HepG2 (cell line): Measurements from ENCODE around the gene SLC22A23. TPM values are rescaled to one million over a fixed set of nuclear protein-coding genes. Genes with fewer than 3 reads are reported as not detected.
A peak's percentile ranks its signal among the peaks of the same experiment; 100 is the strongest.

Source experiments
- CBX2 ChIP-seq, 2 experiments: fragments of 200-600 bp in 1 of 2; sonication (generic); formaldehyde crosslinking in 1 of 2; IDR thresholded peaks; 2 replicates each; pipeline versions ENCODE4 v1.7.0 to v1.8.1; 2018 to 2022; ENCODE audit warnings: low read depth in 2 of 2, low read length in 1 of 2, mild to moderate bottlenecking in 1 of 2, missing genetic modification reagents in 1 of 2
- JDP2 ChIP-seq: sonication (generic); formaldehyde crosslinking; IDR thresholded peaks from 2 replicates; pipeline ENCODE4 v1.8.1; 2022; ENCODE audit warnings: missing genetic modification reagents, borderline replicate concordance
- KLF9 ChIP-seq: IDR thresholded peaks from 2 replicates; pipeline ENCODE4 v1.6.1; 2016; ENCODE audit warnings: low read depth
- MAFG ChIP-seq: sonication (generic); formaldehyde crosslinking; IDR thresholded peaks from 2 replicates; pipeline ENCODE4 v1.5.1; 2020; ENCODE audit warnings: mild to moderate bottlenecking, missing genetic modification reagents
- MED8 ChIP-seq: sonication (generic); formaldehyde crosslinking; IDR thresholded peaks from 2 replicates; pipeline ENCODE4 v1.8.1; 2023; ENCODE audit warnings: mild to moderate bottlenecking, missing genetic modification reagents; ENCODE audit not compliant: insufficient replicate concordance
- MYC ChIP-seq: sonication (generic); formaldehyde crosslinking; IDR thresholded peaks from 2 replicates; pipeline ENCODE4 v1.9.0; 2021; ENCODE audit warnings: missing genetic modification reagents, borderline replicate concordance
- ONECUT2 ChIP-seq: sonication (generic); formaldehyde crosslinking; IDR thresholded peaks from 2 replicates; pipeline ENCODE4 v1.4.0; 2020; ENCODE audit warnings: missing genetic modification reagents
- PITX1 ChIP-seq: sonication (generic); formaldehyde crosslinking; IDR thresholded peaks from 2 replicates; pipeline ENCODE4 v1.5.1; 2020; ENCODE audit warnings: mild to moderate bottlenecking, missing genetic modification reagents
- POLR2AphosphoS2 ChIP-seq: IDR thresholded peaks from 2 replicates; pipeline ENCODE4 v1.6.1; 2011; ENCODE audit warnings: low read depth, low read length, improper control_type of control experiment
- PPARG ChIP-seq: conservative IDR thresholded peaks from 2 replicates; pipeline ENCODE4 v1.6.1; 2016; ENCODE audit warnings: missing biosample characterization, missing genetic modification reagents
- RFXAP ChIP-seq: sonication (generic); formaldehyde crosslinking; IDR thresholded peaks from 2 replicates; pipeline ENCODE4 v1.4.0; 2020; ENCODE audit warnings: missing genetic modification reagents, borderline replicate concordance
- SRSF1 ChIP-seq: fragments of 200-400 bp; formaldehyde crosslinking; optimal IDR thresholded peaks from 2 replicates; pipeline ENCODE3; 2017; ENCODE audit warnings: mild to moderate bottlenecking, low read depth, low read length, moderate library complexity
- SSRP1 ChIP-seq: IDR thresholded peaks from 2 replicates; pipeline ENCODE4 v1.6.1; 2016; ENCODE audit warnings: control low read depth
- ZNF124 ChIP-seq: sonication (generic); formaldehyde crosslinking; IDR thresholded peaks from 2 replicates; pipeline ENCODE4 v1.4.0; 2020; ENCODE audit warnings: missing genetic modification reagents
- ZNF136 ChIP-seq: sonication (generic); formaldehyde crosslinking; IDR thresholded peaks from 2 replicates; pipeline ENCODE4 v1.8.1; 2022; ENCODE audit warnings: low read depth, mild to moderate bottlenecking, moderate library complexity, missing genetic modification reagents
- ZNF264 ChIP-seq: sonication (generic); formaldehyde crosslinking; IDR thresholded peaks from 2 replicates; pipeline ENCODE4 v1.4.0; 2020; ENCODE audit warnings: missing genetic modification reagents
- ZNF350 ChIP-seq: sonication (generic); formaldehyde crosslinking; IDR thresholded peaks from 2 replicates; pipeline ENCODE4 v1.4.0; 2020; ENCODE audit warnings: mild to moderate bottlenecking, low read depth, missing genetic modification reagents, borderline replicate concordance
- ZNF543 ChIP-seq: sonication (generic); formaldehyde crosslinking; IDR thresholded peaks from 2 replicates; pipeline ENCODE4 v1.4.0; 2020; ENCODE audit warnings: mild to moderate bottlenecking, missing genetic modification reagents
- ZNF7 ChIP-seq: IDR thresholded peaks from 2 replicates; pipeline ENCODE4 v1.6.1; 2016; ENCODE audit warnings: missing biosample characterization, missing genetic modification reagents
- ZNF891 ChIP-seq: sonication (generic); formaldehyde crosslinking; IDR thresholded peaks from 2 replicates; pipeline ENCODE4 v1.5.0; 2020; ENCODE audit warnings: mild to moderate bottlenecking, missing genetic modification reagents
- polyA plus RNA-seq, 8 experiments: library from polyadenylated mRNA; depleted of rRNA in 3 of 8; stranded (reverse) in 7 of 8; unstranded in 1 of 8; fragments of >200 nt; fragmentation: Illumina TruSeq in 4 of 8; extraction: Trizol in 4 of 8; gene quantifications; 2 replicates each; pipeline versions ENCODE4 v1.2.1 to v1.2.3, GENCODE V29; 2011 to 2016; ENCODE audit warnings: low read depth in 4 of 8, missing spikeins in 1 of 8, mixed read lengths in 1 of 8; ENCODE audit not compliant: insufficient read depth in 1 of 8
- total RNA-seq, 5 experiments: library from RNA; depleted of rRNA; stranded (reverse); fragments of >200 nt; fragmentation: Illumina TruSeq; extraction: Trizol; gene quantifications; 2 replicates each; pipeline ENCODE4 v1.2.3, GENCODE V29; 2016; ENCODE audit warnings: low read depth in 1 of 5
- TF ChIP-seq, protein P1 (sequence below): sonication (generic); formaldehyde crosslinking; IDR thresholded peaks from 2 replicates; pipeline ENCODE4 v1.4.0; 2020; ENCODE audit warnings: missing genetic modification reagents
- TF ChIP-seq, protein P2 (sequence below): IDR thresholded peaks from 2 replicates; pipeline ENCODE4 v1.6.1; 2018; ENCODE audit warnings: missing genetic modification reagents, mild to moderate bottlenecking, missing compliant biosample characterization
- TF ChIP-seq, protein P3 (sequence below): sonication (generic); formaldehyde crosslinking; IDR thresholded peaks from 2 replicates; pipeline ENCODE4 v1.8.0; 2023; ENCODE audit warnings: mild to moderate bottlenecking, missing genetic modification reagents
- TF ChIP-seq, protein P4 (sequence below): sonication (generic); formaldehyde crosslinking; IDR thresholded peaks from 2 replicates; pipeline ENCODE4 v1.4.0; 2020; ENCODE audit warnings: missing genetic modification reagents

SLC22A23 gene
- total and polyA plus RNA-seq, 2 of the 13 experiments (the other 11 are each of a cell fraction or from before 2014, with no cell fraction given) = 11.8 to 17.5 TPM

DNA sequence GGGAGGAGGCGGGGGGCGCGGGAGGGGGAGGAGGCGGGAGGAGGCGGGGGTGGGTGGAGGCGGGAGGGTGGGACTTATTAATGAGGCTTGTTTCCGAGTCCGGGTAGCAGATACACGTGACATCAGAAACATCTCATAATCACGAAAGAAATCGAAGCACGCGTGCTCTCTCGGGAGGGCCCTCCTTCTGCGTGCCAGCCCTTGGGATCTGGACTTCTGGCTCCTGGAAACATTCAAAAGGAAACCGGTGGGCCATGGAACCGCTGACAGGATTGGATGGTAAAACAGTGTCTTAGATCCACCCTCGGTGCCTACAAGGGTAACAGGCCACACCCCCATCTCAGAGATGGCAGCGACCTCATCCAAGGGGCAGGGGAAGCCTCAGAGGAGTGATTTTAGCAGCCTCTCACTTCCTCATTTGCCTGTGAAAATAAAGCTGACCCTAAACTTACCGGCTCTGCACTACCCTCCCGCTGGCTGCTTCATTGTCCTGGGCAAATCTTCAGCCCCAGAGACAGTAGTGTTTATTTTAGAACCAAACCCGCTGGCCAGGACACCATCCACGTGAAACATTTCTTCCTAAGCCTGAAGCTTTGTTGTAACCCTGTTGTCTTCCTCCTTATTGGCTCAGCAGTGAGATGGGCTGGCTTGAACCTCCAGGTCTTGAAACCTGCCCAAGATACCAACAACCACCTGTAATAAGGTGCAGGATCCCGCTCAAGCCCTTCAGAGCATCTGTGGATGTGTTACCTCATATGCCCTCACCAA lies 100.6 kb downstream of the SLC22A23 start (continued):
- TF ChIP-seq, protein P1, sequence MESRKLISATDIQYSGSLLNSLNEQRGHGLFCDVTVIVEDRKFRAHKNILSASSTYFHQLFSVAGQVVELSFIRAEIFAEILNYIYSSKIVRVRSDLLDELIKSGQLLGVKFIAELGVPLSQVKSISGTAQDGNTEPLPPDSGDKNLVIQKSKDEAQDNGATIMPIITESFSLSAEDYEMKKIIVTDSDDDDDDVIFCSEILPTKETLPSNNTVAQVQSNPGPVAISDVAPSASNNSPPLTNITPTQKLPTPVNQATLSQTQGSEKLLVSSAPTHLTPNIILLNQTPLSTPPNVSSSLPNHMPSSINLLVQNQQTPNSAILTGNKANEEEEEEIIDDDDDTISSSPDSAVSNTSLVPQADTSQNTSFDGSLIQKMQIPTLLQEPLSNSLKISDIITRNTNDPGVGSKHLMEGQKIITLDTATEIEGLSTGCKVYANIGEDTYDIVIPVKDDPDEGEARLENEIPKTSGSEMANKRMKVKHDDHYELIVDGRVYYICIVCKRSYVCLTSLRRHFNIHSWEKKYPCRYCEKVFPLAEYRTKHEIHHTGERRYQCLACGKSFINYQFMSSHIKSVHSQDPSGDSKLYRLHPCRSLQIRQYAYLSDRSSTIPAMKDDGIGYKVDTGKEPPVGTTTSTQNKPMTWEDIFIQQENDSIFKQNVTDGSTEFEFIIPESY (CRISPR knock-in tag) = 0 out of 2 replicates have a peak, but pooled peaks have one; percentile 4
- no peak for TF ChIP-seq ONECUT2 (CRISPR knock-in tag)
- TF ChIP-seq ZNF124 (CRISPR knock-in tag) = 0 out of 2 replicates have a peak, but pooled peaks have one; percentile 6
- no peak for TF ChIP-seq PITX1 (CRISPR knock-in tag)
- TF ChIP-seq, protein P2, sequence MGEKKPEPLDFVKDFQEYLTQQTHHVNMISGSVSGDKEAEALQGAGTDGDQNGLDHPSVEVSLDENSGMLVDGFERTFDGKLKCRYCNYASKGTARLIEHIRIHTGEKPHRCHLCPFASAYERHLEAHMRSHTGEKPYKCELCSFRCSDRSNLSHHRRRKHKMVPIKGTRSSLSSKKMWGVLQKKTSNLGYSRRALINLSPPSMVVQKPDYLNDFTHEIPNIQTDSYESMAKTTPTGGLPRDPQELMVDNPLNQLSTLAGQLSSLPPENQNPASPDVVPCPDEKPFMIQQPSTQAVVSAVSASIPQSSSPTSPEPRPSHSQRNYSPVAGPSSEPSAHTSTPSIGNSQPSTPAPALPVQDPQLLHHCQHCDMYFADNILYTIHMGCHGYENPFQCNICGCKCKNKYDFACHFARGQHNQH (CRISPR knock-in tag) = no peak
- no peak for TF ChIP-seq ZNF543 (CRISPR knock-in tag)
- TF ChIP-seq RFXAP (CRISPR knock-in tag) = peak; percentile 56; the same call in 1 of the 2 replicates
- no peak for TF ChIP-seq JDP2
- no peak for TF ChIP-seq MED8 (CRISPR knock-in tag)
- no peak; the same call in 1 of the 2 replicates for TF ChIP-seq POLR2AphosphoS2
- no peak for TF ChIP-seq KLF9 (CRISPR knock-in tag)
- no peak for TF ChIP-seq ZNF264 (CRISPR knock-in tag)
- TF ChIP-seq MYC (CRISPR knock-in tag) = peak; percentile 37; the same call in 1 of the 2 replicates
- TF ChIP-seq, protein P3, sequence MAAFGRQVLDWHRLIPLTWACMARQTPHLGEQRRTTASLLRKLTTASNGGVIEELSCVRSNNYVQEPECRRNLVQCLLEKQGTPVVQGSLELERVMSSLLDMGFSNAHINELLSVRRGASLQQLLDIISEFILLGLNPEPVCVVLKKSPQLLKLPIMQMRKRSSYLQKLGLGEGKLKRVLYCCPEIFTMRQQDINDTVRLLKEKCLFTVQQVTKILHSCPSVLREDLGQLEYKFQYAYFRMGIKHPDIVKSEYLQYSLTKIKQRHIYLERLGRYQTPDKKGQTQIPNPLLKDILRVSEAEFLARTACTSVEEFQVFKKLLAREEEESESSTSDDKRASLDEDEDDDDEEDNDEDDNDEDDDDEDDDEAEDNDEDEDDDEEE (CRISPR knock-in tag) = no peak
- no peak for TF ChIP-seq ZNF136 (CRISPR knock-in tag)
- TF ChIP-seq, protein P4, sequence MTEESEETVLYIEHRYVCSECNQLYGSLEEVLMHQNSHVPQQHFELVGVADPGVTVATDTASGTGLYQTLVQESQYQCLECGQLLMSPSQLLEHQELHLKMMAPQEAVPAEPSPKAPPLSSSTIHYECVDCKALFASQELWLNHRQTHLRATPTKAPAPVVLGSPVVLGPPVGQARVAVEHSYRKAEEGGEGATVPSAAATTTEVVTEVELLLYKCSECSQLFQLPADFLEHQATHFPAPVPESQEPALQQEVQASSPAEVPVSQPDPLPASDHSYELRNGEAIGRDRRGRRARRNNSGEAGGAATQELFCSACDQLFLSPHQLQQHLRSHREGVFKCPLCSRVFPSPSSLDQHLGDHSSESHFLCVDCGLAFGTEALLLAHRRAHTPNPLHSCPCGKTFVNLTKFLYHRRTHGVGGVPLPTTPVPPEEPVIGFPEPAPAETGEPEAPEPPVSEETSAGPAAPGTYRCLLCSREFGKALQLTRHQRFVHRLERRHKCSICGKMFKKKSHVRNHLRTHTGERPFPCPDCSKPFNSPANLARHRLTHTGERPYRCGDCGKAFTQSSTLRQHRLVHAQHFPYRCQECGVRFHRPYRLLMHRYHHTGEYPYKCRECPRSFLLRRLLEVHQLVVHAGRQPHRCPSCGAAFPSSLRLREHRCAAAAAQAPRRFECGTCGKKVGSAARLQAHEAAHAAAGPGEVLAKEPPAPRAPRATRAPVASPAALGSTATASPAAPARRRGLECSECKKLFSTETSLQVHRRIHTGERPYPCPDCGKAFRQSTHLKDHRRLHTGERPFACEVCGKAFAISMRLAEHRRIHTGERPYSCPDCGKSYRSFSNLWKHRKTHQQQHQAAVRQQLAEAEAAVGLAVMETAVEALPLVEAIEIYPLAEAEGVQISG = 0 out of 2 replicates have a peak, but pooled peaks have one; percentile 22
- no peak for TF ChIP-seq MAFG (CRISPR knock-in tag)
- TF ChIP-seq CBX2 (IDR thresholded peaks at IDR 0.05; ENCODE audit: low read depth, low read length) = no peak
- TF ChIP-seq CBX2 (CRISPR knock-in tag; IDR thresholded peaks at IDR 0.05; ENCODE audit: low read depth) = no peak
- no peak for TF ChIP-seq SRSF1
- no peak for TF ChIP-seq PPARG (CRISPR knock-in tag)
- no peak; the same call in 1 of the 2 replicates for TF ChIP-seq SSRP1
- TF ChIP-seq ZNF350 (CRISPR knock-in tag) = peak; percentile 38; the same call in 1 of the 2 replicates
- no peak for TF ChIP-seq ZNF7 (CRISPR knock-in tag)
- TF ChIP-seq ZNF891 (CRISPR knock-in tag) = peak; percentile 18; the same call in 1 of the 2 replicates
